ENCODE measurements around the gene FN3KRP. TPM values are rescaled to one million over a fixed set of nuclear protein-coding genes. Genes with fewer than 3 reads are reported as not detected.
A peak's percentile ranks its signal among the peaks of the same experiment; 100 is the strongest.

The FN3KRP gene
- total and polyA plus RNA-seq, 2 of the 13 experiments (the other 11 are each of a cell fraction or from before 2014, with no cell fraction given): 22.4 to 28.2 TPM

DNA sequence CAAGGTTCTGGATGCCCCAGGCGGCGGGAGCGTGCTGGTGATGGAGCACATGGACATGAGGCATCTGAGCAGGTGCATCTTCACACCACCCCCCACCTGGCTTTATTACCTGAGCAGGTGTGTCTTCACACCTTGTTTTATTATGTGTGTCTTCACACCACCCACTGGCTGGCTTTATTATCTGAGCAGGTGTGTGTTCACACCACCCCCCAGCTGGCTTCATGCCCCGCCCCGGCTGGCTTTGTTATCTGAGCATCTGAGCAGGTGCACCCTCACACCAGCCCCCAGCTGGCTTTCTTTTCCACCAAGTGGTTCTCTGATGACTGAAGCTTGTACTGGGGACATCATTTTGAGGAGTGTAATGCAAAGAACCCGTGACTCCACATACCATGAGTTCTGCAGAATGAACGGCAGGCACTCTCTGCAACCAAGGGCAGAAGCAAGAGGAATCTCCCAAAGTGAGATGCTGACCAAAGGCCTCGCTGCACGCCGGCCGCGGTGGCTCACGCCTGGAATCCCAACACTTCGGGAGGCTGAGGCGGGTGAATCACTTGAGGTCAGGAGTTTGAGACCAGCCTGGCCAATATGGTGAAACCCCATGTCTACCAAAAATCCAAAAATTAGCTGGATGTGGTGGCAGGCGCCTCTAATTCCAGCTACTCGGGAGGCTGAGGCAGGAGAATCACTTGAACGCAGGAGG is 2.6 kb downstream of the FN3KRP start:
- intact Hi-C loops (cut with micrococcal nuclease; ENCODE audit: unreplicated experiment): loop anchor here (5.0 kb wide), 1 partner anchor 33 kb away; the partner anchor contains the start of gene TBCD
- no peak overlapping the region for H3K4me3 ChIP-seq (replicated peaks in 1 of 3; ENCODE audit: insufficient read depth in 1 of 3, low read depth in 2 of 3, low read length in 3 of 3)
- ATAC-seq: no peak

DNA sequence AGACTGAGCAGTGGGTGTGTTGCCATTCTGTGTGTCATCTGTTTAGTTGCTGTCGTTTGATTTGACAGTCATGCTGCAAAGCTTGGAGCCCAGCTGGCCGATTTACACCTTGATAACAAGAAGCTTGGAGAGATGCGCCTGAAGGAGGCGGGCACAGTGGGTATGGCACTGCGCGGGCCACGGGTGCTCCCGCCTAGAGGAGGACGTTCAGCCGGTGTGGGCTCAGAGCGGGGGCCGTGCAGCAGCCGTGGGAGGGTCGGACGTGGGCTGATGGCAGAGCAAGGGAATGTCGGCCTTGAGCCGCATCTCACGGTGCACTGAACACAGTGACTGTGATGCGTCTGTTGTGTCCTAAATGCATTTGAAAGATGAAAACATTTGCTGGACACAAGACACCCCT is 3.7 kb downstream of the FN3KRP start:
- ChIA-PET POLR2A (no interaction called here), CTCF (ENCODE audit: low intra/inter-chr PET ratio, low total read pairs) (no interaction called here)
- FAIRE-seq: no peak
- WGBS (ENCODE audit: low lambda C conversion rate): 97% methylated on average over 19 of the region's 19 CpGs
- peaks cover 7 to 37% of the 10 kb centered on the region in 2 experiments; a peak in 4 of 5 replicates for H3K36me3 ChIP-seq (replicated peaks in 1 of 2; ENCODE audit: control insufficient read depth in 1 of 2, insufficient read depth in 2 of 2, low read length in 2 of 2)
- peaks cover 11% of the 10 kb centered on the region for H3K79me2 ChIP-seq (ENCODE audit: insufficient read depth, low read length)
- DNase-seq (ENCODE audit: low spot score): no peak
- H3K9me3 ChIP-seq (ENCODE audit: low read length): no peaks in the 10 kb centered on the region
- no peak overlapping the region for H3K4me2 ChIP-seq (ENCODE audit: low read depth, low read length)
- H4K20me1 ChIP-seq (ENCODE audit: insufficient read depth, low read length): no peaks in the 10 kb centered on the region
- no peaks in the 10 kb centered on the region for H3K27me3 ChIP-seq (ENCODE audit: control insufficient read depth in 1 of 2, insufficient read depth in 2 of 2, low read length in 2 of 2)
- intact Hi-C loops (cut with micrococcal nuclease; ENCODE audit: unreplicated experiment): no loop called here
- H3K27ac ChIP-seq (ENCODE audit: extremely low read length, insufficient read depth, low read length): no peak overlapping the region
- no peak overlapping the region for H2AFZ ChIP-seq (ENCODE audit: low read length)
- H3K4me3 ChIP-seq (replicated peaks in 1 of 3; ENCODE audit: insufficient read depth in 1 of 3, low read depth in 2 of 3, low read length in 3 of 3): no peak overlapping the region
- ATAC-seq: no peak
- no TSS peak for BruUV-seq (replicated peaks)
- TF ChIP-seq ZNF331 (CRISPR knock-in tag; IDR thresholded peaks at IDR 0.05): no peak
- in situ Hi-C loops (cut with HindIII; ENCODE audit: extremely low pct_ligation_motif_present, low pct_unique_long_range_greater_than_20kb): no loop called here
- peaks cover 21% of the 10 kb centered on the region for H3K4me1 ChIP-seq (ENCODE audit: insufficient read depth, low read length)
- H3K9ac ChIP-seq (ENCODE audit: insufficient read depth, low read depth, low read length): no peak overlapping the region

More for the DNA sequence above, 2.6 kb downstream of the FN3KRP start:
- Histone ChIP-seq H3K27ac (ENCODE audit: extremely low read length, insufficient read depth, low read length) (no peak overlapping the region), H3K79me2 (ENCODE audit: insufficient read depth, low read length) (peaks cover 11% of the 10 kb centered on the region), H3K9ac (ENCODE audit: insufficient read depth, low read depth, low read length) (no peak overlapping the region), H3K27me3 (ENCODE audit: control insufficient read depth in 1 of 2, insufficient read depth in 2 of 2, low read length in 2 of 2) (no peaks in the 10 kb centered on the region), H3K4me1 (ENCODE audit: insufficient read depth, low read length) (peaks cover 31% of the 10 kb centered on the region), H4K20me1 (ENCODE audit: insufficient read depth, low read length) (no peaks in the 10 kb centered on the region), H3K9me3 (ENCODE audit: low read length) (no peaks in the 10 kb centered on the region), H3K36me3 (replicated peaks in 1 of 2; ENCODE audit: control insufficient read depth in 1 of 2, insufficient read depth in 2 of 2, low read length in 2 of 2) (peaks cover 6 to 37% of the 10 kb centered on the region in 2 experiments; a peak in 4 of 5 replicates), H2AFZ (ENCODE audit: low read length) (no peak overlapping the region), H3K4me2 (ENCODE audit: low read depth, low read length) (no peak overlapping the region)
- DNase-seq (ENCODE audit: low spot score) (no peak), FAIRE-seq (no peak)
- in situ Hi-C loops (cut with HindIII; ENCODE audit: extremely low pct_ligation_motif_present, low pct_unique_long_range_greater_than_20kb): loop anchor here (5.0 kb wide), 1 partner anchor 33 kb away; the partner anchor contains the start of gene TBCD
- POLR2A ChIA-PET: no interaction called here
- CTCF ChIA-PET (ENCODE audit: low intra/inter-chr PET ratio, low total read pairs): no interaction called here
- no TSS peak for BruUV-seq (replicated peaks)
- 97% methylated on average over 18 of the region's 18 CpGs for WGBS (ENCODE audit: low lambda C conversion rate)
- no peak for TF ChIP-seq ZNF124 (CRISPR knock-in tag; IDR thresholded peaks at IDR 0.05)
- TF ChIP-seq, protein P1, sequence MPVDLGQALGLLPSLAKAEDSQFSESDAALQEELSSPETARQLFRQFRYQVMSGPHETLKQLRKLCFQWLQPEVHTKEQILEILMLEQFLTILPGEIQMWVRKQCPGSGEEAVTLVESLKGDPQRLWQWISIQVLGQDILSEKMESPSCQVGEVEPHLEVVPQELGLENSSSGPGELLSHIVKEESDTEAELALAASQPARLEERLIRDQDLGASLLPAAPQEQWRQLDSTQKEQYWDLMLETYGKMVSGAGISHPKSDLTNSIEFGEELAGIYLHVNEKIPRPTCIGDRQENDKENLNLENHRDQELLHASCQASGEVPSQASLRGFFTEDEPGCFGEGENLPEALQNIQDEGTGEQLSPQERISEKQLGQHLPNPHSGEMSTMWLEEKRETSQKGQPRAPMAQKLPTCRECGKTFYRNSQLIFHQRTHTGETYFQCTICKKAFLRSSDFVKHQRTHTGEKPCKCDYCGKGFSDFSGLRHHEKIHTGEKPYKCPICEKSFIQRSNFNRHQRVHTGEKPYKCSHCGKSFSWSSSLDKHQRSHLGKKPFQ (CRISPR knock-in tag; IDR thresholded peaks at IDR 0.05; ENCODE audit: insufficient replicate concordance): peak; percentile 85
